ENCODE measurements around the gene BMP5. TPM values are rescaled to one million over a fixed set of nuclear protein-coding genes. Genes with fewer than 3 reads are reported as not detected.
A peak's percentile ranks its signal among the peaks of the same experiment; 100 is the strongest.

Gene BMP5
- total and polyA plus RNA-seq, 4 donors: 1.2 to 88.7 (median 6.4) TPM

- no peak overlapping the region for H3K4me3 ChIP-seq
- H3K27me3 ChIP-seq (ENCODE audit: control insufficient read depth in 3 of 3, insufficient read depth in 3 of 3, low read length in 2 of 3): no peaks in the 10 kb centered on the region
- no peak for DNase-seq
- WGBS, 2 donors: 58 to 73% methylated on average over 1 of the region's 1 CpG
- peaks cover 0 to 8% (median 3%) of the 10 kb centered on the region in 4 donors for H3K36me3 ChIP-seq (ENCODE audit: control insufficient read depth in 4 of 4, insufficient read depth in 4 of 4, low read length in 4 of 4)
- no peak for ATAC-seq (ENCODE audit: insufficient read depth, low FRiP score)
- H3K9me3 ChIP-seq (ENCODE audit: control insufficient read depth in 4 of 4, insufficient read depth in 3 of 4, low read length in 3 of 4): peaks cover 0 to 1% (median 0%) of the 10 kb centered on the region in 4 donors
- no peak overlapping the region for H3K9ac ChIP-seq (ENCODE audit: insufficient read depth in 1 of 2, low read length in 2 of 2)
- H3K4me1 ChIP-seq (ENCODE audit: control insufficient read depth in 5 of 5, insufficient read depth in 5 of 5, low read length in 5 of 5): peaks cover 0 to 17% (median 5%) of the 10 kb centered on the region in 5 donors
- TF ChIP-seq, protein P1, sequence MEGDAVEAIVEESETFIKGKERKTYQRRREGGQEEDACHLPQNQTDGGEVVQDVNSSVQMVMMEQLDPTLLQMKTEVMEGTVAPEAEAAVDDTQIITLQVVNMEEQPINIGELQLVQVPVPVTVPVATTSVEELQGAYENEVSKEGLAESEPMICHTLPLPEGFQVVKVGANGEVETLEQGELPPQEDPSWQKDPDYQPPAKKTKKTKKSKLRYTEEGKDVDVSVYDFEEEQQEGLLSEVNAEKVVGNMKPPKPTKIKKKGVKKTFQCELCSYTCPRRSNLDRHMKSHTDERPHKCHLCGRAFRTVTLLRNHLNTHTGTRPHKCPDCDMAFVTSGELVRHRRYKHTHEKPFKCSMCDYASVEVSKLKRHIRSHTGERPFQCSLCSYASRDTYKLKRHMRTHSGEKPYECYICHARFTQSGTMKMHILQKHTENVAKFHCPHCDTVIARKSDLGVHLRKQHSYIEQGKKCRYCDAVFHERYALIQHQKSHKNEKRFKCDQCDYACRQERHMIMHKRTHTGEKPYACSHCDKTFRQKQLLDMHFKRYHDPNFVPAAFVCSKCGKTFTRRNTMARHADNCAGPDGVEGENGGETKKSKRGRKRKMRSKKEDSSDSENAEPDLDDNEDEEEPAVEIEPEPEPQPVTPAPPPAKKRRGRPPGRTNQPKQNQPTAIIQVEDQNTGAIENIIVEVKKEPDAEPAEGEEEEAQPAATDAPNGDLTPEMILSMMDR (IDR thresholded peaks at IDR 0.05; ENCODE audit: control extremely low read depth, extremely low read depth): no peak
- H3K27ac ChIP-seq (ENCODE audit: low read depth in 1 of 2, low read length in 1 of 2): no peak overlapping the region
Observed at GRCh38 chr6:55820696-55821095, 54.7 kb downstream of the BMP5 start.

DNA sequence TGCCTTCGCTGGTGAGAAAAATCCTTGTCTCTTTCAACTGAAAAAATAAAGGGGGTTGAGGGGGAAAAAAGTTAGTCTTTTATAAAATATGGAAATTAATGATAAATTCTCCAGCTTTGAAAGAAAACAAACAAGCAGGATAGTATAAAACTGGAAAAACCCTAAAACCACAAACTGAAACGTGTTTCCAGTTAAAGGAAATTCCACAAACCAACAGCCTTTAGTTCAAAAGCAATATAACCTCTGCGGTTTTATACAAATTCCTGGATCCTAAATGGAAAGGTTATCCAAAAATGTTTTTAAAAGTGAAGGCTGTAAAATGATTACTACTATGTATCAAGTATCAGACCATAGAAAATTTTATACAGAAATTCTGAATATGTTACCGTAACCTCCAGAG, 55.6 kb downstream of the BMP5 start:
- ATAC-seq (ENCODE audit: insufficient read depth, low FRiP score) (no peak), DNase-seq (no peak)
- no peaks in the 10 kb centered on the region for H3K27me3 ChIP-seq (ENCODE audit: control insufficient read depth in 3 of 3, insufficient read depth in 3 of 3, low read length in 2 of 3)
- no peak overlapping the region for H3K4me3 ChIP-seq
- no peak overlapping the region for H3K9ac ChIP-seq (ENCODE audit: insufficient read depth in 1 of 2, low read length in 2 of 2)
- no peak overlapping the region for H3K27ac ChIP-seq (ENCODE audit: low read depth in 1 of 2, low read length in 1 of 2)
- H3K36me3 ChIP-seq (ENCODE audit: control insufficient read depth in 4 of 4, insufficient read depth in 4 of 4, low read length in 4 of 4): peaks cover 0 to 8% (median 3%) of the 10 kb centered on the region in 4 donors
- TF ChIP-seq, protein P1 (IDR thresholded peaks at IDR 0.05; ENCODE audit: control extremely low read depth, extremely low read depth): no peak
- WGBS, 2 donors: 79 to 86% methylated on average over 4 of the region's 4 CpGs
- peaks cover 0 to 8% (median 0%) of the 10 kb centered on the region in 5 donors for H3K4me1 ChIP-seq (ENCODE audit: control insufficient read depth in 5 of 5, insufficient read depth in 5 of 5, low read length in 5 of 5)
- H3K9me3 ChIP-seq (ENCODE audit: control insufficient read depth in 4 of 4, insufficient read depth in 3 of 4, low read length in 3 of 4): peaks cover 0 to 1% (median 0%) of the 10 kb centered on the region in 4 donors

- peaks cover 0 to 3% (median 0%) of the 10 kb centered on the region in 5 donors for H3K4me1 ChIP-seq (ENCODE audit: control insufficient read depth in 5 of 5, insufficient read depth in 5 of 5, low read length in 5 of 5)
- peaks cover 0 to 8% (median 3%) of the 10 kb centered on the region in 4 donors for H3K36me3 ChIP-seq (ENCODE audit: control insufficient read depth in 4 of 4, insufficient read depth in 4 of 4, low read length in 4 of 4)
- H3K9me3 ChIP-seq (ENCODE audit: control insufficient read depth in 4 of 4, insufficient read depth in 3 of 4, low read length in 3 of 4): peaks cover 0 to 1% (median 0%) of the 10 kb centered on the region in 4 donors
- DNase-seq (peak in 1 of 3 donors; percentile 53), ATAC-seq (ENCODE audit: insufficient read depth, low FRiP score) (no peak)
- WGBS, 2 donors: 51 to 52% methylated on average over 2 of the region's 2 CpGs
- H3K27ac ChIP-seq (ENCODE audit: low read depth in 1 of 2, low read length in 1 of 2): no peak overlapping the region
- H3K9ac ChIP-seq (ENCODE audit: insufficient read depth in 1 of 2, low read length in 2 of 2): no peak overlapping the region
- TF ChIP-seq, protein P1 (IDR thresholded peaks at IDR 0.05; ENCODE audit: control extremely low read depth, extremely low read depth): no peak
- no peaks in the 10 kb centered on the region for H3K27me3 ChIP-seq (ENCODE audit: control insufficient read depth in 3 of 3, insufficient read depth in 3 of 3, low read length in 2 of 3)
- no peak overlapping the region for H3K4me3 ChIP-seq
Observed at GRCh38 chr6:55818482-55818881, 56.9 kb downstream of the BMP5 start.

GRCh38 chr6:55812509-55812908, 62.9 kb downstream of the BMP5 start:
- peaks cover 0 to 7% (median 3%) of the 10 kb centered on the region in 4 donors for H3K9me3 ChIP-seq (ENCODE audit: control insufficient read depth in 4 of 4, insufficient read depth in 3 of 4, low read length in 3 of 4)
- no peak overlapping the region for H3K9ac ChIP-seq (ENCODE audit: insufficient read depth in 1 of 2, low read length in 2 of 2)
- H3K36me3 ChIP-seq (ENCODE audit: control insufficient read depth in 4 of 4, insufficient read depth in 4 of 4, low read length in 4 of 4): peaks cover 0 to 20% (median 9%) of the 10 kb centered on the region in 4 donors
- no peaks in the 10 kb centered on the region for H3K27me3 ChIP-seq (ENCODE audit: control insufficient read depth in 3 of 3, insufficient read depth in 3 of 3, low read length in 2 of 3)
- 33 to 59% methylated on average over 1 of the region's 1 CpG for WGBS, 2 donors
- H3K4me3 ChIP-seq: no peak overlapping the region
- ATAC-seq (ENCODE audit: insufficient read depth, low FRiP score): no peak
- H3K4me1 ChIP-seq (ENCODE audit: control insufficient read depth in 5 of 5, insufficient read depth in 5 of 5, low read length in 5 of 5): peaks cover 0 to 14% (median 4%) of the 10 kb centered on the region in 5 donors
- H3K27ac ChIP-seq (ENCODE audit: low read depth in 1 of 2, low read length in 1 of 2): no peak overlapping the region
- TF ChIP-seq, protein P1 (IDR thresholded peaks at IDR 0.05; ENCODE audit: control extremely low read depth, extremely low read depth): no peak
- DNase-seq: no peak

All from lung (tissue), 12 donors.